Fibroblast of lung (primary cell): ENCODE data around the gene TAF1C.

Source experiments
- EZH2 ChIP-seq: IDR thresholded peaks from 2 replicates; pipeline ENCODE4 v1.5.1; 2012; ENCODE audit warnings: low read length, control low read depth, mild to moderate bottlenecking; ENCODE audit errors: missing control alignments
- TF ChIP-seq, protein P1 (sequence below), 2 donors: IDR thresholded peaks in 1 of 2; conservative IDR thresholded peaks in 1 of 2; 1 replicate in 1 of 2; 2 replicates in 1 of 2; pipeline ENCODE4 v1.5.1; 2011 to 2012; ENCODE audit warnings: low read length in 2 of 2, control low read depth in 1 of 2, inconsistent platforms in 1 of 2, low read depth in 1 of 2, mild to moderate bottlenecking in 1 of 2

GRCh38 chr16:84226026-84226425, 39.2 kb upstream of the TAF1C start:
- TF ChIP-seq EZH2, result no peak
- TF ChIP-seq, protein P1, sequence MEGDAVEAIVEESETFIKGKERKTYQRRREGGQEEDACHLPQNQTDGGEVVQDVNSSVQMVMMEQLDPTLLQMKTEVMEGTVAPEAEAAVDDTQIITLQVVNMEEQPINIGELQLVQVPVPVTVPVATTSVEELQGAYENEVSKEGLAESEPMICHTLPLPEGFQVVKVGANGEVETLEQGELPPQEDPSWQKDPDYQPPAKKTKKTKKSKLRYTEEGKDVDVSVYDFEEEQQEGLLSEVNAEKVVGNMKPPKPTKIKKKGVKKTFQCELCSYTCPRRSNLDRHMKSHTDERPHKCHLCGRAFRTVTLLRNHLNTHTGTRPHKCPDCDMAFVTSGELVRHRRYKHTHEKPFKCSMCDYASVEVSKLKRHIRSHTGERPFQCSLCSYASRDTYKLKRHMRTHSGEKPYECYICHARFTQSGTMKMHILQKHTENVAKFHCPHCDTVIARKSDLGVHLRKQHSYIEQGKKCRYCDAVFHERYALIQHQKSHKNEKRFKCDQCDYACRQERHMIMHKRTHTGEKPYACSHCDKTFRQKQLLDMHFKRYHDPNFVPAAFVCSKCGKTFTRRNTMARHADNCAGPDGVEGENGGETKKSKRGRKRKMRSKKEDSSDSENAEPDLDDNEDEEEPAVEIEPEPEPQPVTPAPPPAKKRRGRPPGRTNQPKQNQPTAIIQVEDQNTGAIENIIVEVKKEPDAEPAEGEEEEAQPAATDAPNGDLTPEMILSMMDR (conservative IDR thresholded peaks at IDR 0.05 in 1 of 2, IDR thresholded peaks at IDR 0.05 in 1 of 2; ENCODE audit: low read depth in 1 of 2, low read length in 2 of 2), result no peak
